Measurements from ENCODE around the gene CBX2. TPM values are rescaled to one million over a fixed set of nuclear protein-coding genes. Genes with fewer than 3 reads are reported as not detected.

The CBX2 gene
- total and polyA plus RNA-seq, 2 donors (not counting 1 experiment from before 2014, with no cell fraction given), result 0.77 to 0.83 TPM

- no peak for DNase-seq (ENCODE audit: low read depth in 2 of 2)
- Histone ChIP-seq H3K27ac (ENCODE audit: insufficient read depth, low read length) (no peak overlapping the region), H3K79me2 (ENCODE audit: control insufficient read depth, insufficient read depth, low read length) (no peaks in the 10 kb centered on the region), H3K9ac (ENCODE audit: insufficient read depth, low read length) (no peak overlapping the region), H2AFZ (ENCODE audit: low read length) (no peak overlapping the region), H3K4me1 (ENCODE audit: control insufficient read depth, extremely low read depth, insufficient read depth, low read length) (peaks cover 13% of the 10 kb centered on the region), H3K4me2 (ENCODE audit: extremely low read depth, insufficient read depth, low read length) (no peak overlapping the region), H4K20me1 (ENCODE audit: control insufficient read depth, extremely low read depth, insufficient read depth, low read length) (no peaks in the 10 kb centered on the region), H3K4me3 (replicated peaks in 1 of 4; ENCODE audit: control extremely low read depth in 1 of 4, insufficient read depth in 1 of 4, low read depth in 3 of 4, low read length in 4 of 4) (no peak overlapping the region), H3K27me3 (ENCODE audit: control insufficient read depth, insufficient read depth, low read length) (peaks cover 46% of the 10 kb centered on the region), H3K9me3 (ENCODE audit: control insufficient read depth, insufficient read depth, low read depth, low read length) (no peaks in the 10 kb centered on the region), H3K36me3 (ENCODE audit: control insufficient read depth, insufficient read depth, low read length) (peaks cover 6% of the 10 kb centered on the region)
- TF ChIP-seq CTCF (conservative IDR thresholded peaks at IDR 0.05 in 1 of 2, IDR thresholded peaks at IDR 0.05 in 1 of 2; ENCODE audit: low read depth in 1 of 2, low read length in 2 of 2) (no peak), EZH2 (IDR thresholded peaks at IDR 0.05; ENCODE audit: low read length, missing control alignments) (no peak)
These were observed 16.9 kb downstream of the CBX2 start for GRCh38 chr17:79794659-79795511.

GRCh38 chr17:79795795-79796443 is 18.0 kb downstream of the CBX2 start:
- H3K79me2 ChIP-seq (ENCODE audit: control insufficient read depth, insufficient read depth, low read length), result no peaks in the 10 kb centered on the region
- no peaks in the 10 kb centered on the region for H3K9me3 ChIP-seq (ENCODE audit: control insufficient read depth, insufficient read depth, low read depth, low read length)
- no peak overlapping the region for H3K9ac ChIP-seq (ENCODE audit: insufficient read depth, low read length)
- H3K27me3 ChIP-seq (ENCODE audit: control insufficient read depth, insufficient read depth, low read length), result peaks cover 46% of the 10 kb centered on the region
- no peak overlapping the region for H2AFZ ChIP-seq (ENCODE audit: low read length)
- H3K36me3 ChIP-seq (ENCODE audit: control insufficient read depth, insufficient read depth, low read length), result peaks cover 6% of the 10 kb centered on the region
- DNase-seq (ENCODE audit: low read depth in 2 of 2), result no peak
- H3K4me2 ChIP-seq (ENCODE audit: extremely low read depth, insufficient read depth, low read length), result peak overlapping the region; percentile 98
- no peaks in the 10 kb centered on the region for H4K20me1 ChIP-seq (ENCODE audit: control insufficient read depth, extremely low read depth, insufficient read depth, low read length)
- H3K27ac ChIP-seq (ENCODE audit: insufficient read depth, low read length), result no peak overlapping the region
- no peak for TF ChIP-seq EZH2 (IDR thresholded peaks at IDR 0.05; ENCODE audit: low read length, missing control alignments)
- TF ChIP-seq CTCF (conservative IDR thresholded peaks at IDR 0.05 in 1 of 2, IDR thresholded peaks at IDR 0.05 in 1 of 2; ENCODE audit: low read depth in 1 of 2, low read length in 2 of 2), result no peak
- H3K4me1 ChIP-seq (ENCODE audit: control insufficient read depth, extremely low read depth, insufficient read depth, low read length), result peaks cover 13% of the 10 kb centered on the region
- H3K4me3 ChIP-seq (replicated peaks in 1 of 4; ENCODE audit: control extremely low read depth in 1 of 4, insufficient read depth in 1 of 4, low read depth in 3 of 4, low read length in 4 of 4), result peak overlapping the region; percentile 62 to 73 (median 71)

DNA sequence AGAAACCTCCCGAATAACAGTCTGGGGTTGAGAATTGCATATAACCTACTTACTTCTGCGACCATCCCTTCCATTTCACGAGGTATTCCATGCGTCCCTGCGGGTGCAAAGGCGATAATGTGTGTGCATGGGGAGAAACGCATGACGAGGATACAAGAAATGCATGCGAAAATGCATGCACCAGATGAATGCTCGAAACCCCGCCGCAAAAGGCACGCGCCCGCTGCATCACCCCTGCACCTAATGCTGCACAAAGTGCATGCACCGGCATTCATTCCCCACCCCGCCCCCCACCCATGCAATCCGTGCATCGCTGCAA is 18.5 kb downstream of the CBX2 start:
- Histone ChIP-seq H3K4me2 (ENCODE audit: extremely low read depth, insufficient read depth, low read length) (peak overlapping the region; percentile 98), H2AFZ (ENCODE audit: low read length) (no peak overlapping the region), H3K4me3 (replicated peaks in 1 of 4; ENCODE audit: control extremely low read depth in 1 of 4, insufficient read depth in 1 of 4, low read depth in 3 of 4, low read length in 4 of 4) (peak overlapping the region; percentile 62 to 73 (median 71)), H3K4me1 (ENCODE audit: control insufficient read depth, extremely low read depth, insufficient read depth, low read length) (peaks cover 13% of the 10 kb centered on the region), H4K20me1 (ENCODE audit: control insufficient read depth, extremely low read depth, insufficient read depth, low read length) (no peaks in the 10 kb centered on the region), H3K9me3 (ENCODE audit: control insufficient read depth, insufficient read depth, low read depth, low read length) (no peaks in the 10 kb centered on the region), H3K27ac (ENCODE audit: insufficient read depth, low read length) (peak overlapping the region; percentile 86), H3K36me3 (ENCODE audit: control insufficient read depth, insufficient read depth, low read length) (peaks cover 6% of the 10 kb centered on the region), H3K79me2 (ENCODE audit: control insufficient read depth, insufficient read depth, low read length) (no peaks in the 10 kb centered on the region), H3K9ac (ENCODE audit: insufficient read depth, low read length) (peak overlapping the region; percentile 91), H3K27me3 (ENCODE audit: control insufficient read depth, insufficient read depth, low read length) (peaks cover 46% of the 10 kb centered on the region)
- DNase-seq (ENCODE audit: low read depth in 2 of 2), result no peak
- TF ChIP-seq EZH2 (IDR thresholded peaks at IDR 0.05; ENCODE audit: low read length, missing control alignments) (no peak), CTCF (conservative IDR thresholded peaks at IDR 0.05 in 1 of 2, IDR thresholded peaks at IDR 0.05 in 1 of 2; ENCODE audit: low read depth in 1 of 2, low read length in 2 of 2) (no peak)

Measured in fibroblast of lung (primary cell).